Lung (tissue), 12 donors: Measurements from ENCODE around the gene MYO5B. TPM values are rescaled to one million over a fixed set of nuclear protein-coding genes. Genes with fewer than 3 reads are reported as not detected.

ENCODE experiments used
- ATAC-seq: fragments of 200-7000 bp; cut with Tn5 transposase; one replicate; pipeline ENCODE4 v1.9.1; 2020; ENCODE audit warnings: moderate number of reproducible peaks; ENCODE audit not compliant: insufficient read depth, low FRiP score
- DNase-seq, 3 donors: peaks; one replicate each; pipeline ENCODE4 v3.0.0-alpha.2; 2013 to 2017
- H3K27ac ChIP-seq, 2 donors: one replicate each; pipeline ENCODE4 v1.5.1; 2013; ENCODE audit warnings: mild to moderate bottlenecking in 2 of 2, moderate library complexity in 2 of 2, control low read depth in 1 of 2, inconsistent platforms in 1 of 2, low read depth in 1 of 2, low read length in 1 of 2
- H3K27me3 ChIP-seq, 3 donors: one replicate each; pipeline ENCODE4 v1.5.1; 2013; ENCODE audit warnings: low read length in 2 of 3; ENCODE audit not compliant: control insufficient read depth in 3 of 3, insufficient read depth in 3 of 3
- H3K36me3 ChIP-seq, 4 donors: one replicate each; pipeline ENCODE4 v1.5.1; 2013; ENCODE audit warnings: low read length in 4 of 4, mild to moderate bottlenecking in 1 of 4, moderate library complexity in 1 of 4; ENCODE audit not compliant: control insufficient read depth in 4 of 4, insufficient read depth in 4 of 4
- H3K4me1 ChIP-seq, 5 donors: one replicate each; pipeline ENCODE4 v1.5.1; 2013; ENCODE audit warnings: low read length in 5 of 5, mild to moderate bottlenecking in 2 of 5, moderate library complexity in 1 of 5; ENCODE audit not compliant: control insufficient read depth in 5 of 5, insufficient read depth in 5 of 5
- H3K4me3 ChIP-seq: one replicate; pipeline ENCODE4 v1.5.1; 2013; ENCODE audit warnings: mild to moderate bottlenecking, control low read depth, moderate library complexity
- H3K9ac ChIP-seq, 2 donors: one replicate each; pipeline ENCODE4 v1.5.1; 2013; ENCODE audit warnings: low read length in 2 of 2, control low read depth in 1 of 2; ENCODE audit not compliant: insufficient read depth in 1 of 2
- H3K9me3 ChIP-seq, 4 donors: one replicate each; pipeline ENCODE4 v1.5.1; 2013; ENCODE audit warnings: low read length in 3 of 4, mild to moderate bottlenecking in 1 of 4, moderate library complexity in 1 of 4; ENCODE audit not compliant: control insufficient read depth in 4 of 4, insufficient read depth in 3 of 4
- WGBS, 2 donors: extraction: QIAGEN DNeasy Blood & Tissue Kit; methylation state at CpG; one replicate each; pipeline ENCODE4 v1.1.7; 2013; 5-methylcytosine and 5-hydroxymethylcytosine counted together
- polyA plus RNA-seq, 2 donors: library from polyadenylated mRNA; stranded (reverse); fragments of 200-250 nt; gene quantifications; one replicate each; pipeline ENCODE4 v1.2.1, GENCODE V29; 2013
- total RNA-seq, 2 donors: library from RNA; depleted of rRNA in 1 of 2; stranded (reverse); fragments of >200 nt in 1 of 2; gene quantifications; one replicate each; pipeline ENCODE4 v1.2.1, GENCODE V29; 2014 to 2021
- TF ChIP-seq, protein P1 (sequence below): IDR thresholded peaks from 2 replicates; pipeline ENCODE4 v1.5.1; 2012; ENCODE audit warnings: mild to moderate bottlenecking; ENCODE audit errors: control extremely low read depth, extremely low read depth
- donor health status: control.
- donor health status: control.
- donor health status: Bipolar disorder and iron deficiency.
- donor health status: healthy.
- donor health status: DM: yes; HTN: yes; CAD: no.

The MYO5B gene
- total and polyA plus RNA-seq, 4 donors, result 9.7 to 25.6 (median 19.7) TPM

- Histone ChIP-seq H3K27me3 (no peaks in the 10 kb centered on the region), H3K36me3 (no peaks in the 10 kb centered on the region), H3K9ac (no peak overlapping the region), H3K9me3 (no peaks in the 10 kb centered on the region), H3K27ac (no peak overlapping the region), H3K4me1 (peaks cover 0 to 11% (median 0%) of the 10 kb centered on the region in 5 donors), H3K4me3 (no peak overlapping the region)
- TF ChIP-seq, protein P1, sequence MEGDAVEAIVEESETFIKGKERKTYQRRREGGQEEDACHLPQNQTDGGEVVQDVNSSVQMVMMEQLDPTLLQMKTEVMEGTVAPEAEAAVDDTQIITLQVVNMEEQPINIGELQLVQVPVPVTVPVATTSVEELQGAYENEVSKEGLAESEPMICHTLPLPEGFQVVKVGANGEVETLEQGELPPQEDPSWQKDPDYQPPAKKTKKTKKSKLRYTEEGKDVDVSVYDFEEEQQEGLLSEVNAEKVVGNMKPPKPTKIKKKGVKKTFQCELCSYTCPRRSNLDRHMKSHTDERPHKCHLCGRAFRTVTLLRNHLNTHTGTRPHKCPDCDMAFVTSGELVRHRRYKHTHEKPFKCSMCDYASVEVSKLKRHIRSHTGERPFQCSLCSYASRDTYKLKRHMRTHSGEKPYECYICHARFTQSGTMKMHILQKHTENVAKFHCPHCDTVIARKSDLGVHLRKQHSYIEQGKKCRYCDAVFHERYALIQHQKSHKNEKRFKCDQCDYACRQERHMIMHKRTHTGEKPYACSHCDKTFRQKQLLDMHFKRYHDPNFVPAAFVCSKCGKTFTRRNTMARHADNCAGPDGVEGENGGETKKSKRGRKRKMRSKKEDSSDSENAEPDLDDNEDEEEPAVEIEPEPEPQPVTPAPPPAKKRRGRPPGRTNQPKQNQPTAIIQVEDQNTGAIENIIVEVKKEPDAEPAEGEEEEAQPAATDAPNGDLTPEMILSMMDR, result no peak
- DNase-seq (no peak), ATAC-seq (no peak)
- WGBS, 2 donors, result 93% methylated on average over 1 of the region's 1 CpG
Measured at GRCh38 chr18:50056185-50056584, 138.8 kb downstream of the MYO5B start.

DNA sequence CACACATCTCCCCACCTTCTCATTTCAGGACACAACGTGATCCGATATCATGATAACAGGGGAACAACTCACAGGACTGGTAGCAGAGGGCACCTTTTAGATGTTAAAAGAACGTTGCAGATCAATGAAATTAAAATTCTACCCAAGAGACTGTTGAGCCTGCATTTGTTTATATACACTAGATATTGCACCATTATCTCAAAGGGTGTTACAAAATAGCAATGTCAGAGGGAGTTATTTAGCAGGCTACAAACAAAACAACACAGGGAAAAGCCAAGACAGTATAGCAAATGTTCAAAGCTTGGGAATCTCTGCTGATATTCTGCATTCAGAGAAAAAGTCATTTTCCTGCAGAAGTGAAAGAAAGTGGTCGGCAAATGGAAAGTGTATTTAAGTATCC lies 139.5 kb downstream of the MYO5B start:
- no peak overlapping the region for H3K9ac ChIP-seq
- ATAC-seq, result no peak
- no peak overlapping the region for H3K27ac ChIP-seq
- TF ChIP-seq, protein P1, result no peak
- H3K4me1 ChIP-seq, result peaks cover 0 to 8% (median 0%) of the 10 kb centered on the region in 5 donors
- no peak overlapping the region for H3K4me3 ChIP-seq
- peak in 2 of 3 donors; percentile 38 to 55 for DNase-seq
- no peaks in the 10 kb centered on the region for H3K9me3 ChIP-seq
- WGBS, 2 donors, result 69 to 83% methylated on average over 4 of the region's 4 CpGs
- H3K36me3 ChIP-seq, result no peaks in the 10 kb centered on the region
- no peaks in the 10 kb centered on the region for H3K27me3 ChIP-seq

DNA sequence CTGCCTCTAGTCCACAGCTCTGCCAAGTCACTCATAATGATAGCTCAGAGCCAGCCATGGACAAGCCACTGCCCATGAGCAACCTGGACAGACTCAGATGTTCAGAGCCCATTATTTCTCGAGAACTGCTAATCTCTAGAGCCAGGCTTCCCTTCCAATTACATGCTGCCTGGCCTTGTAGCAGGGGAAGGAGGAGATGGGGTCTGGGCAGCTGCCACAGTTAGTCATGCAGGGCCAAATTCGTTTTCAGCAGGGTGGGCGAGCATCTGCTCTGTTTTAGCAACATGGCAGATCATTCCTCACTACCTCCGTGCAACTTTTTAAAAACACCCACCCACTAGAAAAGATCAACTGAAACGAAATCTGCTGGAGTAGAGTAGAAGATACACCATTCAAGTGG lies 141.8 kb downstream of the MYO5B start:
- no peaks in the 10 kb centered on the region for H3K4me1 ChIP-seq
- no peak overlapping the region for H3K27ac ChIP-seq
- no peak for ATAC-seq
- TF ChIP-seq, protein P1, result no peak
- WGBS, 2 donors, result 81 to 87% methylated on average over 5 of the region's 5 CpGs
- no peak overlapping the region for H3K4me3 ChIP-seq
- no peak overlapping the region for H3K9ac ChIP-seq
- H3K27me3 ChIP-seq, result no peaks in the 10 kb centered on the region
- H3K36me3 ChIP-seq, result no peaks in the 10 kb centered on the region
- DNase-seq, result no peak
- no peaks in the 10 kb centered on the region for H3K9me3 ChIP-seq

- ATAC-seq, result no peak
- H3K9me3 ChIP-seq, result no peaks in the 10 kb centered on the region
Measured at GRCh38 chr18:50051288-50051687, 143.7 kb downstream of the MYO5B start.

More at GRCh38 chr18:50051288-50051687, 143.7 kb downstream of the MYO5B start:
- no peak overlapping the region for H3K9ac ChIP-seq
- no peaks in the 10 kb centered on the region for H3K27me3 ChIP-seq
- no peak overlapping the region for H3K27ac ChIP-seq
- DNase-seq, result no peak
- no peaks in the 10 kb centered on the region for H3K36me3 ChIP-seq
- TF ChIP-seq, protein P1, result no peak
- no peak overlapping the region for H3K4me3 ChIP-seq
- H3K4me1 ChIP-seq, result no peaks in the 10 kb centered on the region
